B cell (primary cell): ENCODE results near the gene GDPD2. TPM values are rescaled to one million over a fixed set of nuclear protein-coding genes. Genes with fewer than 3 reads are reported as not detected.

Source experiments
- ATAC-seq: fragments of 200-7000 bp; cut with Tn5 transposase; one replicate; pipeline ENCODE4 v1.10.0; 2021; ENCODE audit warnings: low read depth, mild to moderate bottlenecking, moderate number of reproducible peaks, moderate library complexity
- CTCF ChIA-PET: fragments of 350-600 bp; sonication (Branson Sonifier 250); formaldehyde crosslinking; loops from one replicate; lab custom pipeline; 2021; ENCODE audit warnings: antibody characterized with exemption, inconsistent platforms; lab: Charles Lee
- POLR2A ChIA-PET: fragments of 350-600 bp; sonication (Branson Sonifier 250); formaldehyde crosslinking; loops from one replicate; lab custom pipeline; 2021; ENCODE audit warnings: antibody characterized with exemption; lab: Charles Lee
- DNase-seq: peaks from one replicate; pipeline ENCODE4 v3.0.0; 2013
- H2AFZ ChIP-seq: 2 replicates; pipeline ENCODE4 v1.6.1; 2012; ENCODE audit warnings: mild to moderate bottlenecking, low read depth, low read length; ENCODE audit not compliant: insufficient read depth, poor library complexity, severe bottlenecking
- H3K27ac ChIP-seq, 2 donors: 1 replicate in 1 of 2; 2 replicates in 1 of 2; pipeline ENCODE4 v1.5.1; 2012 to 2013; ENCODE audit warnings: low read length in 2 of 2, mild to moderate bottlenecking in 2 of 2, moderate library complexity in 1 of 2
- H3K27me3 ChIP-seq, 4 experiments: fragments of 200-600 bp in 1 of 4; sonication (generic) in 1 of 4; replicated peaks in 1 of 4; 1 replicate in 2 of 4; 2 replicates in 2 of 4; pipeline versions ENCODE4 v1.6.1 to v1.7.0; 2013 to 2016; ENCODE audit warnings: low read length in 3 of 4, mild to moderate bottlenecking in 2 of 4, mixed read lengths in 1 of 4, moderate library complexity in 1 of 4; ENCODE audit not compliant: insufficient read depth in 4 of 4, control insufficient read depth in 3 of 4; ENCODE audit errors: control extremely low read depth in 1 of 4
- H3K36me3 ChIP-seq, 2 experiments: replicated peaks in 1 of 2; 1 replicate in 1 of 2; 2 replicates in 1 of 2; pipeline versions ENCODE4 v1.6.1 to v1.7.1; 2013; ENCODE audit warnings: low read length in 1 of 2; ENCODE audit not compliant: insufficient read depth in 2 of 2, control insufficient read depth in 1 of 2; ENCODE audit errors: control extremely low read depth in 1 of 2, extremely low read depth in 1 of 2
- H3K4me1 ChIP-seq, 2 donors: fragments of 200-600 bp in 1 of 2; sonication (generic) in 1 of 2; 1 replicate in 1 of 2; 2 replicates in 1 of 2; pipeline versions ENCODE4 v1.5.1 to v1.6.1; 2013 to 2017; ENCODE audit warnings: low read length in 2 of 2; ENCODE audit not compliant: control insufficient read depth in 2 of 2, insufficient read depth in 2 of 2
- H3K4me2 ChIP-seq: replicated peaks from 2 replicates; pipeline ENCODE3; 2012; ENCODE audit warnings: mild to moderate bottlenecking, low read depth, low read length; ENCODE audit not compliant: poor library complexity, severe bottlenecking
- H3K4me3 ChIP-seq, 5 experiments: fragments of 200-600 bp in 1 of 5; sonication (generic) in 1 of 5; 1 replicate in 3 of 5; 2 replicates in 2 of 5; pipeline versions ENCODE4 v1.5.1 to v1.7.0; 2011 to 2016; ENCODE audit warnings: low read length in 4 of 5, mild to moderate bottlenecking in 4 of 5, low read depth in 2 of 5, control low read depth in 1 of 5, moderate library complexity in 1 of 5; ENCODE audit not compliant: insufficient read depth in 1 of 5; ENCODE audit errors: control extremely low read depth in 1 of 5, extremely low read depth in 1 of 5
- H3K79me2 ChIP-seq: fragments of 200-600 bp; sonication (generic); one replicate; pipeline ENCODE4 v1.6.0; 2016; ENCODE audit warnings: low read length; ENCODE audit not compliant: control insufficient read depth, insufficient read depth
- H3K9ac ChIP-seq: fragments of 200-600 bp; sonication (generic); 2 replicates; pipeline ENCODE4 v1.6.1; 2017; ENCODE audit warnings: mild to moderate bottlenecking, low read length, moderate library complexity
- H3K9me3 ChIP-seq, 3 donors: one replicate each; pipeline versions ENCODE4 v1.6.1 to v1.7.1; 2013; ENCODE audit warnings: low read length in 2 of 3; ENCODE audit not compliant: control insufficient read depth in 2 of 3, insufficient read depth in 1 of 3; ENCODE audit errors: control extremely low read depth in 1 of 3
- H4K20me1 ChIP-seq: 2 replicates; pipeline ENCODE4 v1.6.0; 2012; ENCODE audit warnings: mild to moderate bottlenecking, low read length; ENCODE audit not compliant: insufficient read depth, control insufficient read depth, poor library complexity, severe bottlenecking
- H3K27ac Mint-ChIP-seq: one replicate; pipeline ENCODE4 v1.8.0; 2021; ENCODE audit warnings: mixed read lengths
- H3K27me3 Mint-ChIP-seq: one replicate; pipeline ENCODE4 v1.8.0; 2021; ENCODE audit warnings: mixed read lengths
- H3K4me1 Mint-ChIP-seq: one replicate; pipeline ENCODE4 v1.8.0; 2021; ENCODE audit warnings: mixed read lengths
- H3K4me3 Mint-ChIP-seq: one replicate; pipeline ENCODE4 v1.8.0; 2021; ENCODE audit warnings: mixed read lengths
- H3K9me3 Mint-ChIP-seq: one replicate; pipeline ENCODE4 v1.8.0; 2022; ENCODE audit warnings: mixed read lengths; ENCODE audit not compliant: insufficient read depth
- EZH2 ChIP-seq: IDR thresholded peaks from 2 replicates; pipeline ENCODE4 v1.6.1; 2012; ENCODE audit warnings: borderline replicate concordance, low read depth, mild to moderate bottlenecking, moderate library complexity, low read length; ENCODE audit not compliant: insufficient read depth, poor library complexity, severe bottlenecking
- WGBS: methylation state at CpG from one replicate; pipeline ENCODE4 v1.1.5; 2013; ENCODE audit warnings: missing lambda C conversion rate; ENCODE audit not compliant: insufficient coverage; 5-methylcytosine and 5-hydroxymethylcytosine counted together
- intact Hi-C: fragments of 100-400 bp; cut with micrococcal nuclease; formaldehyde crosslinking; loops from one replicate; pipeline ENCODE4 v1.10.0; 2022
- polyA plus RNA-seq: library from polyadenylated mRNA; depleted of rRNA; stranded (reverse); fragments of >200 nt; gene quantifications from 2 replicates; pipeline ENCODE4 v1.2.3, GENCODE V29; 2012
- total RNA-seq, 2 donors: library from RNA; stranded (reverse); fragments of 120-200 nt in 1 of 2; gene quantifications; 1 replicate in 1 of 2; 2 replicates in 1 of 2; pipeline versions ENCODE4 v1.2.3 to v1.2.4, GENCODE V29; 2013 to 2022
- TF ChIP-seq, protein P1 (sequence below): fragments of 200-600 bp; IDR thresholded peaks from one replicate; pipeline ENCODE4 v1.8.0; 2022; ENCODE audit warnings: antibody characterized with exemption, mild to moderate bottlenecking

GDPD2 gene
- total and polyA plus RNA-seq, 2 donors (not counting 1 experiment from before 2014, with no cell fraction given), result not detected

DNA sequence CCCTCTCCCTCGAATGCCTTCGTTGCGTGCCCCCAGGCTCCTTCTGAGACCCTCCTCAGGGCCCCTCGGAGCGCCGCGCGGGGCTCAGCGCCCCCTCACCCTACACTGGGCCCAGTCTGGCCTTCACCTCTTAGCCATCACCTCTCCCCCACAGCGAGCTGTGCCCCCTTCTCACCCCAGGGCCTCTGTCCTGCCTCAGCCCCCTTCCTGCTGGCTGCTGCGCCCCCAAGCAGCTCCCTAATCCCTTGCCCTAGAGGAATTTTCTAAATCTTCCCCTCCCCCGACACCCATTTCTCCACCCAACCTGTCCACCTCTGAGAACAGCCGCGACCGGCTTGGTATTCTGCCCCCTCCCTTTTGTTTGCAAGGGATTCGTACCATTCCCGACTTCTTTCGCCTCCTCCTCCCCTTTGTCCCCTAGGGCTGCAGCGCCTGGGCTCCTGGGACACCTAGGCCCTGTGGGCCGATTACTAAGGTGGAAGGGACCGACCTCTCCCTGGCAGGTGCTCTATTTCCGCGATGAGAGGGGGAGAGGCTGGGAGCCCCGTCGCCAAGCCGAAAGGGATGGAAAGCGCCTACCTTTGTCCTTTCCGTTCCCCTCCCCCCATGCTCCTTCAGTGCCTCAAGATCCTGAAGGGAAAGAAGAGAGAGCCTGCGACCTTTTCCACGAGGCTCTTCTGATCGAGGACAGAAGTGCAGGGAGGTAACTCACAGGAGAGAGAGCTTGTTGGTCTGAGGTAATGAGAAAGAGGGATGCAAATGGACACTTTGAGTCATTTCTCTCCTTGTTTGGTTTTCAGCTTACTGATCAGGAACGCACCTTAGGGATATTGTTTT lies 32.5 kb downstream of the GDPD2 start:
- no peaks in the 10 kb centered on the region for H3K36me3 ChIP-seq
- ChIA-PET POLR2A (interaction anchor here (1.3 kb wide), 1 partner anchor 21 kb away, joined by 3 read pairs; no protein-coding TSS in a partner anchor), CTCF (interaction anchor here (2.3 kb wide), 1 partner anchor 20 kb away, joined by 5 read pairs; no protein-coding TSS in a partner anchor)
- no peaks in the 10 kb centered on the region for H3K27me3 Mint-ChIP-seq
- no peaks in the 10 kb centered on the region for H3K27me3 ChIP-seq
- H3K9me3 ChIP-seq, result no peaks in the 10 kb centered on the region
- H3K4me1 Mint-ChIP-seq, result peaks cover 40% of the 10 kb centered on the region
- peak overlapping the region; percentile 84 for H3K4me2 ChIP-seq
- H3K9me3 Mint-ChIP-seq, result no peaks in the 10 kb centered on the region
- DNase-seq, result no peak
- WGBS, result 2% methylated on average over 14 of the region's 32 CpGs
- no peaks in the 10 kb centered on the region for H3K79me2 ChIP-seq
- H3K27ac ChIP-seq, result peak overlapping the region in 1 of 2 donors; percentile 25
- intact Hi-C loops, result loop anchor here (2.0 to 10.0 kb wide), 3 partner anchors 209 to 742 kb away; partner anchors contain the start of gene SNX12
- H3K27ac Mint-ChIP-seq, result peak overlapping the region; percentile 71
- TF ChIP-seq, protein P1, sequence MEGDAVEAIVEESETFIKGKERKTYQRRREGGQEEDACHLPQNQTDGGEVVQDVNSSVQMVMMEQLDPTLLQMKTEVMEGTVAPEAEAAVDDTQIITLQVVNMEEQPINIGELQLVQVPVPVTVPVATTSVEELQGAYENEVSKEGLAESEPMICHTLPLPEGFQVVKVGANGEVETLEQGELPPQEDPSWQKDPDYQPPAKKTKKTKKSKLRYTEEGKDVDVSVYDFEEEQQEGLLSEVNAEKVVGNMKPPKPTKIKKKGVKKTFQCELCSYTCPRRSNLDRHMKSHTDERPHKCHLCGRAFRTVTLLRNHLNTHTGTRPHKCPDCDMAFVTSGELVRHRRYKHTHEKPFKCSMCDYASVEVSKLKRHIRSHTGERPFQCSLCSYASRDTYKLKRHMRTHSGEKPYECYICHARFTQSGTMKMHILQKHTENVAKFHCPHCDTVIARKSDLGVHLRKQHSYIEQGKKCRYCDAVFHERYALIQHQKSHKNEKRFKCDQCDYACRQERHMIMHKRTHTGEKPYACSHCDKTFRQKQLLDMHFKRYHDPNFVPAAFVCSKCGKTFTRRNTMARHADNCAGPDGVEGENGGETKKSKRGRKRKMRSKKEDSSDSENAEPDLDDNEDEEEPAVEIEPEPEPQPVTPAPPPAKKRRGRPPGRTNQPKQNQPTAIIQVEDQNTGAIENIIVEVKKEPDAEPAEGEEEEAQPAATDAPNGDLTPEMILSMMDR, result no peak
- TF ChIP-seq EZH2, result no peak
- peaks cover 27 to 36% of the 10 kb centered on the region in 2 donors for H3K4me1 ChIP-seq
- H3K4me3 ChIP-seq, result peak overlapping the region in 4 of 5 experiments; percentile 36 to 63 (median 52)
- no peaks in the 10 kb centered on the region for H4K20me1 ChIP-seq
- peak overlapping the region; percentile 83 for H3K4me3 Mint-ChIP-seq
- ATAC-seq, result no peak
- peak overlapping the region; percentile 63 for H3K9ac ChIP-seq
- H2AFZ ChIP-seq, result peak overlapping the region; percentile 89
